Mesendoderm (in vitro differentiated cells): ENCODE measurements around the gene MYL1.
A peak's percentile ranks its signal among the peaks of the same experiment; 100 is the strongest.

Experiments used
- DNase-seq: peaks from one replicate; pipeline ENCODE4 v3.0.0; 2013
- H2AK5ac ChIP-seq: 2 replicates; pipeline ENCODE4 v1.6.1; 2013; ENCODE audit warnings: low read length, inconsistent platforms
- H2BK120ac ChIP-seq: 2 replicates; pipeline ENCODE4 v1.6.1; 2013; ENCODE audit warnings: low read depth, mild to moderate bottlenecking, low read length, moderate library complexity, mixed read lengths
- H2BK15ac ChIP-seq: replicated peaks from 2 replicates; pipeline ENCODE4 v1.6.1; 2013; ENCODE audit warnings: low read depth, mild to moderate bottlenecking, moderate library complexity
- H2BK5ac ChIP-seq: 2 replicates; pipeline ENCODE4 v1.6.1; 2013; ENCODE audit warnings: low read length, inconsistent platforms
- H3K18ac ChIP-seq: 2 replicates; pipeline ENCODE4 v1.6.1; 2013; ENCODE audit warnings: mild to moderate bottlenecking, low read length, mixed read lengths
- H3K23ac ChIP-seq: one replicate; pipeline ENCODE4 v1.6.1; 2013; ENCODE audit warnings: low read length
- H3K27ac ChIP-seq: 2 replicates; pipeline ENCODE4 v1.5.1; 2013; ENCODE audit warnings: low read depth, mild to moderate bottlenecking, inconsistent platforms, low read length, moderate library complexity
- H3K27me3 ChIP-seq: 2 replicates; pipeline ENCODE4 v1.6.1; 2013; ENCODE audit warnings: low read length, control low read depth, mild to moderate bottlenecking, inconsistent platforms; ENCODE audit not compliant: insufficient read depth, poor library complexity
- H3K36me3 ChIP-seq: 2 replicates; pipeline ENCODE4 v1.6.1; 2013; ENCODE audit warnings: low read length, inconsistent platforms; ENCODE audit not compliant: control insufficient read depth, insufficient read depth
- H3K4ac ChIP-seq: one replicate; pipeline ENCODE4 v1.6.1; 2013; ENCODE audit warnings: low read depth, mild to moderate bottlenecking, low read length, moderate library complexity
- H3K4me1 ChIP-seq: 2 replicates; pipeline ENCODE4 v1.6.1; 2013; ENCODE audit warnings: low read depth, low read length, inconsistent platforms; ENCODE audit not compliant: control insufficient read depth
- H3K4me2 ChIP-seq: 2 replicates; pipeline ENCODE4 v1.6.1; 2013; ENCODE audit warnings: low read length
- H3K4me3 ChIP-seq: 2 replicates; pipeline ENCODE4 v1.5.1; 2013; ENCODE audit warnings: mild to moderate bottlenecking, low read length
- H3K56ac ChIP-seq: one replicate; pipeline ENCODE4 v1.6.1; 2013; ENCODE audit warnings: low read length
- H3K79me1 ChIP-seq: 2 replicates; pipeline ENCODE4 v1.6.1; 2013; ENCODE audit warnings: low read length, inconsistent platforms
- H3K79me2 ChIP-seq: 2 replicates; pipeline ENCODE4 v1.6.1; 2013; ENCODE audit warnings: mild to moderate bottlenecking, low read length; ENCODE audit not compliant: control insufficient read depth, insufficient read depth
- H3K9ac ChIP-seq: 2 replicates; pipeline ENCODE4 v1.6.1; 2013; ENCODE audit warnings: low read length, inconsistent platforms
- H4K5ac ChIP-seq: one replicate; pipeline ENCODE4 v1.6.1; 2013; ENCODE audit warnings: low read length
- H4K8ac ChIP-seq: one replicate; pipeline ENCODE4 v1.6.1; 2013; ENCODE audit warnings: low read depth, mild to moderate bottlenecking, control low read depth, low read length, moderate library complexity
- WGBS: extraction: QIAGEN DNeasy Blood & Tissue Kit; methylation state at CpG from one replicate; pipeline ENCODE4 v1.1.7; 2013; ENCODE audit warnings: low lambda C conversion rate, missing lambda C conversion rate; ENCODE audit not compliant: insufficient coverage; ENCODE audit errors: extremely low coverage; 5-methylcytosine and 5-hydroxymethylcytosine counted together

The MYL1 gene

DNA sequence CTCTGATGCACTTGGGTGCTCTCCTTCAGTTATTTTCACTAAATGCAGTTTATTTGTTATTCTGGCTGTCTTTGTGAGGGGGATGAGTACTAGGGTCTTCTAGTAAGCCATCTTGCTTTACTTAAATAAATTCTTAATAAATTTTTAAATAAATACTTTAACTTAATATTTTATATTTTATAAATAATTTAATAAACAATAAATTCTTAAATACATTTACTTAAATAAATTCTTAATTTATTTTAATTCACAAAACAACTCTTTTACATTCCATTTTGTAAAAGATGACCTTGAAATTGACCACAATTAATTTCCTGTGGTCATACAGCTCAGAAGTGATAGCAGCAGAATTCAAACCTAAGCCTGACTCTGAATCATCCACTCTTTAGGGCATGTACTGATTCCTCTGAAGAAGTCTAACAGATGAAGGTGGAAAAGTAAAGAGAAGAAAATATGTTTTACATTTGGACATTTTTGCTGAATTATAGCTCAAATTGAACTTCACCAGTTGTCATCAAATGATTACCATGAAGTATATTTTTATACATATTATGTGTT, 28.8 kb downstream of the MYL1 start:
- Histone ChIP-seq H3K18ac (no peak overlapping the region), H3K27me3 (no peaks in the 10 kb centered on the region), H2AK5ac (no peak overlapping the region), H3K23ac (no peak overlapping the region), H2BK120ac (no peak overlapping the region), H3K27ac (no peak overlapping the region), H3K36me3 (no peaks in the 10 kb centered on the region), H3K79me1 (no peaks in the 10 kb centered on the region), H2BK5ac (no peak overlapping the region), H3K79me2 (no peaks in the 10 kb centered on the region), H3K4me3 (no peak overlapping the region), H4K8ac (no peak overlapping the region), H3K56ac (no peak overlapping the region), H3K9ac (no peak overlapping the region), H3K4ac (no peak overlapping the region), H3K4me2 (no peak overlapping the region), H3K4me1 (no peaks in the 10 kb centered on the region), H2BK15ac (no peak overlapping the region), H4K5ac (no peak overlapping the region)
- no peak for DNase-seq

GRCh38 chr2:210277133-210277532, 37.8 kb downstream of the MYL1 start:
- Histone ChIP-seq H2AK5ac (no peak overlapping the region), H2BK5ac (no peak overlapping the region), H2BK15ac (no peak overlapping the region), H2BK120ac (no peak overlapping the region), H3K79me1 (no peaks in the 10 kb centered on the region), H3K27me3 (no peaks in the 10 kb centered on the region), H4K8ac (no peak overlapping the region), H3K4me2 (no peak overlapping the region), H3K27ac (no peak overlapping the region), H3K18ac (no peak overlapping the region), H3K4me1 (no peaks in the 10 kb centered on the region), H3K79me2 (no peaks in the 10 kb centered on the region), H3K4ac (no peak overlapping the region), H3K4me3 (no peak overlapping the region), H3K23ac (no peak overlapping the region), H3K56ac (no peak overlapping the region), H3K9ac (no peak overlapping the region), H3K36me3 (no peaks in the 10 kb centered on the region), H4K5ac (no peak overlapping the region)
- no peak for DNase-seq
- WGBS = no CpG with 5 or more reads among the region's 1 CpG

GRCh38 chr2:210271300-210271699, 43.7 kb downstream of the MYL1 start:
- no peak overlapping the region for H3K23ac ChIP-seq
- H3K56ac ChIP-seq = no peak overlapping the region
- H3K4ac ChIP-seq = no peak overlapping the region
- H3K36me3 ChIP-seq = no peaks in the 10 kb centered on the region
- no peak overlapping the region for H2BK120ac ChIP-seq
- no peak overlapping the region for H3K27ac ChIP-seq
- no peak overlapping the region for H2BK15ac ChIP-seq
- H3K9ac ChIP-seq = no peak overlapping the region
- no peaks in the 10 kb centered on the region for H3K79me1 ChIP-seq
- no peaks in the 10 kb centered on the region for H3K4me1 ChIP-seq
- H3K18ac ChIP-seq = no peak overlapping the region
- H2AK5ac ChIP-seq = no peak overlapping the region
- no peak for DNase-seq
- H3K27me3 ChIP-seq = no peaks in the 10 kb centered on the region
- no peak overlapping the region for H4K5ac ChIP-seq
- no peaks in the 10 kb centered on the region for H3K79me2 ChIP-seq
- no peak overlapping the region for H4K8ac ChIP-seq
- H3K4me3 ChIP-seq = no peak overlapping the region
- no peak overlapping the region for H3K4me2 ChIP-seq
- H2BK5ac ChIP-seq = no peak overlapping the region

GRCh38 chr2:210269148-210269547, 45.8 kb downstream of the MYL1 start:
- no peak overlapping the region for H3K4ac ChIP-seq
- no peak overlapping the region for H3K56ac ChIP-seq
- no peak overlapping the region for H3K9ac ChIP-seq
- no peaks in the 10 kb centered on the region for H3K4me1 ChIP-seq
- no peaks in the 10 kb centered on the region for H3K36me3 ChIP-seq
- H2BK15ac ChIP-seq = no peak overlapping the region
- H3K27me3 ChIP-seq = no peaks in the 10 kb centered on the region
- H3K27ac ChIP-seq = no peak overlapping the region
- H2BK5ac ChIP-seq = no peak overlapping the region
- no peaks in the 10 kb centered on the region for H3K79me1 ChIP-seq
- no peak overlapping the region for H2AK5ac ChIP-seq
- H4K5ac ChIP-seq = no peak overlapping the region
- H4K8ac ChIP-seq = no peak overlapping the region
- H2BK120ac ChIP-seq = no peak overlapping the region
- no peaks in the 10 kb centered on the region for H3K79me2 ChIP-seq
- H3K18ac ChIP-seq = no peak overlapping the region
- no CpG with 5 or more reads among the region's 3 CpGs for WGBS
- H3K4me2 ChIP-seq = no peak overlapping the region
- DNase-seq = peak; percentile 37
- H3K23ac ChIP-seq = no peak overlapping the region
- no peak overlapping the region for H3K4me3 ChIP-seq

DNA sequence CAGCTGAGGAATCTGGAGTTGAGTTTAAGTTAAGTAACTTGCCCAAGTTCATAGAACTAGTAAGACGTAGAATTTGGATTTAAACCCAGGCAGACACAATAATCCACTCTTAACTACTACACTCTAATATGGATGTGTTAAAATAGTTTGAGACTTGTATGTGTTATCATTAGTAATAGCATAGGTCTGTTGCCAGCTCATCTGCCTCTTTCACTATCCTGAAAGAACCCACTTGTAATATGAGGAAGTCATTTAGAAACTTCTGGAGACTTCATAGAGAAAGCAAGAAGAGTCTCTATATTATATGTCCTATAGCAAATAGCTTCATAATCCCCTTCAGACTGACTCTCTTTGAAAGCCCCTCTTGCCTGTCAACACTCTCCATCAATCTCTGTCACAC, 46.7 kb downstream of the MYL1 start:
- Histone ChIP-seq H2AK5ac (no peak overlapping the region), H3K36me3 (no peaks in the 10 kb centered on the region), H3K56ac (no peak overlapping the region), H3K79me1 (no peaks in the 10 kb centered on the region), H4K8ac (no peak overlapping the region), H3K4me3 (no peak overlapping the region), H3K18ac (no peak overlapping the region), H2BK5ac (no peak overlapping the region), H3K4me2 (no peak overlapping the region), H3K79me2 (no peaks in the 10 kb centered on the region), H3K27ac (no peak overlapping the region), H3K23ac (no peak overlapping the region), H2BK120ac (no peak overlapping the region), H3K4me1 (no peaks in the 10 kb centered on the region), H2BK15ac (no peak overlapping the region), H3K4ac (no peak overlapping the region), H3K9ac (no peak overlapping the region), H4K5ac (no peak overlapping the region), H3K27me3 (no peaks in the 10 kb centered on the region)
- DNase-seq = no peak
- no CpG with 5 or more reads among the region's 1 CpG for WGBS

GRCh38 chr2:210267698-210268097, 47.3 kb downstream of the MYL1 start:
- Histone ChIP-seq H4K5ac (no peak overlapping the region), H3K79me1 (no peaks in the 10 kb centered on the region), H2BK5ac (no peak overlapping the region), H3K4me1 (no peaks in the 10 kb centered on the region), H3K79me2 (no peaks in the 10 kb centered on the region), H3K18ac (no peak overlapping the region), H3K9ac (no peak overlapping the region), H3K56ac (no peak overlapping the region), H2BK15ac (no peak overlapping the region), H2AK5ac (no peak overlapping the region), H3K36me3 (no peaks in the 10 kb centered on the region), H3K4me3 (no peak overlapping the region), H3K4me2 (no peak overlapping the region), H3K23ac (no peak overlapping the region), H3K27ac (no peak overlapping the region), H2BK120ac (no peak overlapping the region), H4K8ac (no peak overlapping the region), H3K27me3 (no peaks in the 10 kb centered on the region), H3K4ac (no peak overlapping the region)
- no CpG with 5 or more reads among the region's 1 CpG for WGBS
- no peak for DNase-seq
